Smooth muscle cell (in vitro differentiated cells): ENCODE measurements around the gene MFSD2B. TPM values are rescaled to one million over a fixed set of nuclear protein-coding genes. Genes with fewer than 3 reads are reported as not detected.
A peak's percentile ranks its signal among the peaks of the same experiment; 100 is the strongest.
"Not testable (repeated sequence)": the region's sequence is repeated elsewhere in the genome, so short reads cannot be mapped to it uniquely, and the experiment has no call there.

Experiments
- DNase-seq: peaks from one replicate; lab custom pipeline; 2025; ENCODE audit not compliant: unreplicated experiment; lab: John Stamatoyannopoulos, UW
- H2AFZ ChIP-seq: fragments of 200-600 bp; sonication (generic); 2 replicates; pipeline ENCODE4 v1.6.0; 2016; ENCODE audit warnings: antibody characterized with exemption, low read depth, mild to moderate bottlenecking
- H3F3A ChIP-seq: fragments of 200-600 bp; sonication (generic); 2 replicates; pipeline ENCODE4 v1.6.0; 2017; ENCODE audit warnings: antibody characterized with exemption, low read depth
- H3K27ac ChIP-seq: fragments of 200-600 bp; sonication (generic); 2 replicates; pipeline ENCODE4 v1.5.1; 2016; ENCODE audit warnings: low read depth, mild to moderate bottlenecking
- H3K27me3 ChIP-seq: fragments of 200-600 bp; sonication (generic); 2 replicates; pipeline ENCODE4 v1.6.1; 2016; ENCODE audit warnings: low read depth, mild to moderate bottlenecking
- H3K36me3 ChIP-seq: fragments of 200-600 bp; sonication (generic); 2 replicates; pipeline ENCODE4 v1.5.1; 2016; ENCODE audit warnings: low read depth
- H3K4me1 ChIP-seq: fragments of 200-600 bp; sonication (generic); 2 replicates; pipeline ENCODE4 v1.5.1; 2016; ENCODE audit warnings: low read depth
- H3K4me2 ChIP-seq: fragments of 200-600 bp; sonication (generic); 2 replicates; pipeline ENCODE4 v1.6.0; 2016; ENCODE audit warnings: mild to moderate bottlenecking
- H3K4me3 ChIP-seq: fragments of 200-600 bp; sonication (generic); 2 replicates; pipeline ENCODE4 v1.5.1; 2016; ENCODE audit warnings: mild to moderate bottlenecking
- H3K79me2 ChIP-seq: fragments of 200-600 bp; sonication (generic); 2 replicates; pipeline ENCODE4 v1.6.0; 2016; ENCODE audit warnings: low read depth, mild to moderate bottlenecking
- H3K9ac ChIP-seq: fragments of 200-600 bp; sonication (generic); 2 replicates; pipeline ENCODE4 v1.6.0; 2016; ENCODE audit warnings: low read depth
- H3K9me3 ChIP-seq: fragments of 200-600 bp; sonication (generic); replicated peaks from 2 replicates; pipeline ENCODE4 v1.5.1; 2016; ENCODE audit warnings: low read depth
- H4K20me1 ChIP-seq: fragments of 200-600 bp; sonication (generic); 2 replicates; pipeline ENCODE4 v1.6.0; 2016; ENCODE audit warnings: low read depth
- CTCF ChIP-seq: fragments of 200-600 bp; sonication (generic); IDR thresholded peaks from 2 replicates; pipeline ENCODE4 v1.5.1; 2017; ENCODE audit warnings: borderline replicate concordance, mild to moderate bottlenecking, antibody characterized with exemption; ENCODE audit not compliant: insufficient read depth, poor library complexity, severe bottlenecking
- WGBS: methylation state at CpG from one replicate; pipeline ENCODE4 v1.1.7; 2016; ENCODE audit warnings: low lambda C conversion rate; 5-methylcytosine and 5-hydroxymethylcytosine counted together
- polyA plus RNA-seq: library from polyadenylated mRNA; unstranded; fragments of >200 nt; fragmentation: Nextera tagmentation; extraction: Ambion mirVana; gene quantifications from 2 replicates; pipeline ENCODE4 v1.2.1, GENCODE V29; 2016
- total RNA-seq: library from RNA; depleted of rRNA; stranded (reverse); fragments of >200 nt; gene quantifications from 2 replicates; pipeline ENCODE4 v1.2.3, GENCODE V29; 2014

MFSD2B gene
- total and polyA plus RNA-seq, 2 experiments from 2014 or later = 0.54 TPM; not detected in 1

GRCh38 chr2:24038786-24039499 lies 29.1 kb downstream of the MFSD2B start:
- H3K4me3 ChIP-seq = no peak overlapping the region
- H2AFZ ChIP-seq = no peak overlapping the region
- H3K4me2 ChIP-seq = no peak overlapping the region
- 99% methylated on average over 9 of the region's 9 CpGs for WGBS
- H3K27me3 ChIP-seq = no peaks in the 10 kb centered on the region
- H3K79me2 ChIP-seq = peaks cover 13% of the 10 kb centered on the region
- H3K9me3 ChIP-seq = no peaks in the 10 kb centered on the region
- H4K20me1 ChIP-seq = no peaks in the 10 kb centered on the region
- no peak for TF ChIP-seq CTCF
- H3K27ac ChIP-seq = no peak overlapping the region
- no peak for DNase-seq
- H3F3A ChIP-seq = no peaks in the 10 kb centered on the region
- H3K9ac ChIP-seq = no peak overlapping the region
- H3K4me1 ChIP-seq = no peaks in the 10 kb centered on the region
- H3K36me3 ChIP-seq = peaks cover 7% of the 10 kb centered on the region

GRCh38 chr2:24040511-24040910 lies 30.6 kb downstream of the MFSD2B start:
- Histone ChIP-seq H3K79me2 (peaks cover 19% of the 10 kb centered on the region), H3K4me1 (no peaks in the 10 kb centered on the region), H3K9me3 (no peaks in the 10 kb centered on the region), H3K4me2 (no peak overlapping the region), H4K20me1 (no peaks in the 10 kb centered on the region), H3K27ac (no peak overlapping the region), H3K27me3 (no peaks in the 10 kb centered on the region), H3K36me3 (peaks cover 7% of the 10 kb centered on the region), H3K9ac (no peak overlapping the region), H3F3A (no peaks in the 10 kb centered on the region), H2AFZ (no peak overlapping the region), H3K4me3 (no peak overlapping the region)
- 91% methylated on average over 4 of the region's 4 CpGs for WGBS
- DNase-seq = no peak
- no peak for TF ChIP-seq CTCF

GRCh38 chr2:24043133-24043532 lies 33.2 kb downstream of the MFSD2B start:
- H3F3A ChIP-seq, H3K4me2 ChIP-seq, H3K27ac ChIP-seq, H2AFZ ChIP-seq, H3K27me3 ChIP-seq, H3K9me3 ChIP-seq, H3K4me3 ChIP-seq, H3K36me3 ChIP-seq, H4K20me1 ChIP-seq, DNase-seq, H3K9ac ChIP-seq: not testable (repeated sequence)
- Histone ChIP-seq H3K4me1 (peaks cover 13% of the 10 kb centered on the region), H3K79me2 (peaks cover 32% of the 10 kb centered on the region)
- WGBS = 95% methylated on average over 6 of the region's 6 CpGs

- Histone ChIP-seq H4K20me1 (no peaks in the 10 kb centered on the region), H3K4me1 (peaks cover 13% of the 10 kb centered on the region), H2AFZ (peak overlapping the region; percentile 63), H3K9ac (no peak overlapping the region), H3K27me3 (no peaks in the 10 kb centered on the region), H3K79me2 (peaks cover 32% of the 10 kb centered on the region), H3K4me2 (peak overlapping the region; percentile 87), H3K4me3 (peak overlapping the region; percentile 87), H3K9me3 (no peaks in the 10 kb centered on the region), H3K36me3 (no peaks in the 10 kb centered on the region), H3K27ac (no peak overlapping the region), H3F3A (no peaks in the 10 kb centered on the region)
- DNase-seq = no peak
- 86% methylated on average over 11 of the region's 11 CpGs for WGBS
- no peak for TF ChIP-seq CTCF
Observed at GRCh38 chr2:24045511-24046508, 35.9 kb downstream of the MFSD2B start.
